ENCODE measurements around the gene FGF12. TPM values are rescaled to one million over a fixed set of nuclear protein-coding genes. Genes with fewer than 3 reads are reported as not detected.

FGF12 gene
- total and polyA plus RNA-seq, 2 experiments from 2014 or later: not detected

DNA sequence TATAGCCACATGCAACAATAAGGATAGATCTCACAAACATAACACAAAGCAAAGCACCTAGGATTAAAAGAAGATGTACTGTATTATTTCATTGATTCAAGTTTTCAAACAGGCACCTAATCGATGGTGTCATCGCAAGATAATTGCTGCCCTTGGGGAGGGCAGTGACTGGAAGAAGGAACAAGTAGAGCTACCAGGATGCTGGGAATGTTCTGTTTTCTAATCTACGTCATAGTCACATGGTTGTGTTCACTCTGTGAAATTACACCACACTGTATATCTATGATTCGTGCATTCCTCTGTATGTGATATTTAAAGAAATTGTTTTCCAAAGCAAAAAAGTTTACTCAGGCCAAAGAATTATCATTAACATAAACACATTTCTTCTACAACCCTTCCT lies 236.6 kb downstream of the FGF12 start:
- Histone ChIP-seq H3K36me3 (ENCODE audit: low read depth) (no peaks in the 10 kb centered on the region), H3K79me2 (ENCODE audit: insufficient read depth) (no peaks in the 10 kb centered on the region), H2AFZ (no peak overlapping the region), H3K9ac (no peak overlapping the region), H3K4me2 (ENCODE audit: unreplicated experiment) (no peak overlapping the region), H3K9me2 (ENCODE audit: insufficient read depth) (no peaks in the 10 kb centered on the region), H4K20me1 (ENCODE audit: insufficient read depth) (no peaks in the 10 kb centered on the region), H3K27ac (no peak overlapping the region), H3K27me3 (replicated peaks; ENCODE audit: insufficient read depth) (no peaks in the 10 kb centered on the region; the same call in 1 of the 2 replicates), H3K4me1 (ENCODE audit: insufficient read depth) (no peaks in the 10 kb centered on the region), H3K9me3 (ENCODE audit: low read depth) (no peaks in the 10 kb centered on the region), H3F3A (ENCODE audit: insufficient read depth) (no peaks in the 10 kb centered on the region), H3K4me3 (no peak overlapping the region)
- no peak for DNase-seq
- 52 to 62% methylated on average over 4 of the region's 4 CpGs for WGBS, 2 experiments (ENCODE audit: low coverage in 1 of 2, low lambda C conversion rate in 2 of 2, missing lambda C conversion rate in 2 of 2)
- in situ Hi-C loops (cut with MboI): no loop called here
- no peak for TF ChIP-seq EZH2phosphoT487 (IDR thresholded peaks at IDR 0.05; ENCODE audit: insufficient read depth, low read depth)
- TF ChIP-seq EZH2 (IDR thresholded peaks at IDR 0.05; ENCODE audit: insufficient read depth, poor library complexity, severe bottlenecking): no peak

DNA sequence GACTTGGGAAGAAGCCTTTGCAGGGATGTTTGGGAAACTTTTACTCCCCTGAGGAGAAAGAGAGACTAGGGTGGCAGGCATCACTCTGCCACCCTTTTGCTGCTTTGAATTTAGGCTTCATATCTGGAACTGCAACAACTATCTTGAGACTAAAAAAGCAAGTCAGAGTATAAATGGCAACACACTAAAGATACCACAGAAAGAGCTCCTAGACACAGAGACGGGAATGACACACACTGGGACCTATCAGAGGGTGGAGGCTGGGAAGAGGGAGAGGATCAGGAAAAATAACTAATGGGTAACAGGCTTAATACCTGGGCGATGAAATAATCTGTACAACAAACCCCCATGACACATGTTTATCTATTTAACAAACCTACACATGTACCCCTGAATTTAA lies 237.8 kb downstream of the FGF12 start:
- WGBS, 2 experiments (ENCODE audit: low coverage in 1 of 2, low lambda C conversion rate in 2 of 2, missing lambda C conversion rate in 2 of 2): 23 to 25% methylated on average over 2 of the region's 2 CpGs
- in situ Hi-C loops (cut with MboI): no loop called here
- no peaks in the 10 kb centered on the region for H3K4me1 ChIP-seq (ENCODE audit: insufficient read depth)

DNA sequence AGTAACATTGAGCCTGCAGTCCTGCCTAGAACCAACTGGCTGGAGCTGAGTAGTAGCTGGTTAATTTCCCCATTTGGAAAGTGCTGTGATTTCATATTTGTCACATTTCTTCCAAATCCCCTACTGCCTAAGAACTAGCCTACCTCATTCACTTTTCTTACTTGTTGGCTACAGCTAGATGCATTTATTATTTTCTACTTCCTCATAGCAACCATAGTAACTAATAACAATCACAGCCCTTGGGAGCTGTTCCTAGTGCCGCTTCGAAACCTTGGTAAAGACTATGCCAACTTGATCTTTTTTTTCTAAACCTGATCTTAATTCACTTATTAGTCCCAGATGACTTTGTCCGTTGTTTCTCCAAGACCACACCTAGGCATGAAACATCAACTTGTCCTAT lies 240.3 kb downstream of the FGF12 start:
- no peak for TF ChIP-seq EZH2 (IDR thresholded peaks at IDR 0.05; ENCODE audit: insufficient read depth, poor library complexity, severe bottlenecking)
- TF ChIP-seq EZH2phosphoT487 (IDR thresholded peaks at IDR 0.05; ENCODE audit: insufficient read depth, low read depth): no peak
- Histone ChIP-seq H2AFZ (no peak overlapping the region), H3K9ac (no peak overlapping the region), H3K27ac (no peak overlapping the region), H3K36me3 (ENCODE audit: low read depth) (no peaks in the 10 kb centered on the region), H3K27me3 (replicated peaks; ENCODE audit: insufficient read depth) (no peaks in the 10 kb centered on the region; the same call in 1 of the 2 replicates), H3F3A (ENCODE audit: insufficient read depth) (no peaks in the 10 kb centered on the region), H4K20me1 (ENCODE audit: insufficient read depth) (no peaks in the 10 kb centered on the region), H3K4me1 (ENCODE audit: insufficient read depth) (peaks cover 3% of the 10 kb centered on the region; the same call in 1 of the 2 replicates), H3K9me3 (ENCODE audit: low read depth) (no peaks in the 10 kb centered on the region), H3K79me2 (ENCODE audit: insufficient read depth) (no peaks in the 10 kb centered on the region), H3K4me3 (no peak overlapping the region), H3K4me2 (ENCODE audit: unreplicated experiment) (no peak overlapping the region), H3K9me2 (ENCODE audit: insufficient read depth) (no peaks in the 10 kb centered on the region)
- in situ Hi-C loops (cut with MboI): no loop called here
- 8% methylated on average over 3 of the region's 3 CpGs for WGBS, 2 experiments (ENCODE audit: low coverage in 1 of 2, low lambda C conversion rate in 2 of 2, missing lambda C conversion rate in 2 of 2)
- DNase-seq: no peak

More for the DNA sequence above, 237.8 kb downstream of the FGF12 start:
- H3K79me2 ChIP-seq (ENCODE audit: insufficient read depth): no peaks in the 10 kb centered on the region
- no peak overlapping the region for H3K9ac ChIP-seq
- H2AFZ ChIP-seq: no peak overlapping the region
- TF ChIP-seq EZH2phosphoT487 (IDR thresholded peaks at IDR 0.05; ENCODE audit: insufficient read depth, low read depth): no peak
- no peak overlapping the region for H3K27ac ChIP-seq
- no peak overlapping the region for H3K4me2 ChIP-seq (ENCODE audit: unreplicated experiment)
- no peaks in the 10 kb centered on the region; the same call in 1 of the 2 replicates for H3K27me3 ChIP-seq (replicated peaks; ENCODE audit: insufficient read depth)
- no peaks in the 10 kb centered on the region for H3K36me3 ChIP-seq (ENCODE audit: low read depth)
- no peaks in the 10 kb centered on the region for H4K20me1 ChIP-seq (ENCODE audit: insufficient read depth)
- no peak overlapping the region for H3K4me3 ChIP-seq
- no peaks in the 10 kb centered on the region for H3K9me3 ChIP-seq (ENCODE audit: low read depth)
- H3F3A ChIP-seq (ENCODE audit: insufficient read depth): no peaks in the 10 kb centered on the region
- no peaks in the 10 kb centered on the region for H3K9me2 ChIP-seq (ENCODE audit: insufficient read depth)
- DNase-seq: no peak

DNA sequence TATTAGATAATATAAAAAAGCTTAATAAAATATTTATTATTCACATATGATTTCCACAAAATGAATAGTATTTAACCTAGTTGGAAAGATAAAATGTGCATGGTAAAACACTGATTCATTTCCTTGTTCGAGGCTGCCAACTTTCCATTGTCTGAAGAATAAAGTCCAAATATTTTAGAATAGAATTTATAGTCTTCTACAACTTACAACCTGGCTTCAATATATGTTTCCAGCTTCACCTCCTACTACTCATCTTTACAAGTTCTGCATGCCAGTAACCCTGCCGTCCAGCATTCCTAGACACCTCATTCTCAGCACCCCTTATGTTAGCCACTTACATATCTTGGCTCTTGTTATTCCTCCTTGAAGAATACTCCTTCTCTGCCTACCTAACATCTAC lies 244.5 kb downstream of the FGF12 start:
- H3K4me3 ChIP-seq: 0 out of 2 replicates have a peak overlapping the region, but pooled peaks have one; percentile 7
- H3K9ac ChIP-seq: no peak overlapping the region
- WGBS, 2 experiments (ENCODE audit: low coverage in 1 of 2, low lambda C conversion rate in 2 of 2, missing lambda C conversion rate in 2 of 2): 32 to 42% methylated on average over 2 of the region's 2 CpGs
- peaks cover 10% of the 10 kb centered on the region; the same call in 1 of the 2 replicates for H3K4me1 ChIP-seq (ENCODE audit: insufficient read depth)
- peak; percentile 35 for DNase-seq
- no peaks in the 10 kb centered on the region; the same call in 1 of the 2 replicates for H3K27me3 ChIP-seq (replicated peaks; ENCODE audit: insufficient read depth)
- TF ChIP-seq EZH2 (IDR thresholded peaks at IDR 0.05; ENCODE audit: insufficient read depth, poor library complexity, severe bottlenecking) (no peak), EZH2phosphoT487 (IDR thresholded peaks at IDR 0.05; ENCODE audit: insufficient read depth, low read depth) (no peak)
- no peaks in the 10 kb centered on the region for H3K79me2 ChIP-seq (ENCODE audit: insufficient read depth)
- H4K20me1 ChIP-seq (ENCODE audit: insufficient read depth): no peaks in the 10 kb centered on the region
- peak overlapping the region; percentile 9 for H3K4me2 ChIP-seq (ENCODE audit: unreplicated experiment)
- in situ Hi-C loops (cut with MboI): no loop called here
- no peaks in the 10 kb centered on the region for H3K9me2 ChIP-seq (ENCODE audit: insufficient read depth)
- H3K27ac ChIP-seq: no peak overlapping the region
- H3K9me3 ChIP-seq (ENCODE audit: low read depth): no peaks in the 10 kb centered on the region
- H3F3A ChIP-seq (ENCODE audit: insufficient read depth): no peaks in the 10 kb centered on the region
- H2AFZ ChIP-seq: no peak overlapping the region
- H3K36me3 ChIP-seq (ENCODE audit: low read depth): no peaks in the 10 kb centered on the region

DNA sequence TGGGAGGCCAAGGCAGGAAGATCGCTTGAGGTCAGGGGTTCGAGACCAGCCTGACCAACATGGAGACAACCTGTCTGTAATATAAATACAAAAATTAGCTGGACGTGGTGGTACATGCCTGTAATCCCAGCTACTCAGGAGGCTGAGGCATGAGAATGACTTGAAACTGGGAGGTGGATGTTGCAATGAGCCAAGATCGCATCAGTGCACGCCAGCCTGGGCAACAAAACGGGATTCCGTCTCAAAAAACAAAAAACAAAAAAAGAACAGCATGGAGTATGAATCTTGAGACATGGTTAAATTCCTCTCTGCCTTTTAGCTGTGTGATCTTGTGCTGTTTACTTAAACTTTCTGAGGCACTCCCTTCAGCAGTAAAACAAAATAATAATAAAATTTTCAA lies 244.9 kb downstream of the FGF12 start:
- TF ChIP-seq EZH2 (IDR thresholded peaks at IDR 0.05; ENCODE audit: insufficient read depth, poor library complexity, severe bottlenecking) (no peak), EZH2phosphoT487 (IDR thresholded peaks at IDR 0.05; ENCODE audit: insufficient read depth, low read depth) (no peak)
- peaks cover 10% of the 10 kb centered on the region; the same call in 1 of the 2 replicates for H3K4me1 ChIP-seq (ENCODE audit: insufficient read depth)
- H3K27me3 ChIP-seq (replicated peaks; ENCODE audit: insufficient read depth): no peaks in the 10 kb centered on the region; the same call in 1 of the 2 replicates
- H4K20me1 ChIP-seq (ENCODE audit: insufficient read depth): no peaks in the 10 kb centered on the region
- no peaks in the 10 kb centered on the region for H3K9me2 ChIP-seq (ENCODE audit: insufficient read depth)
- H3K4me3 ChIP-seq: no peak overlapping the region
- no peak overlapping the region for H3K9ac ChIP-seq
- in situ Hi-C loops (cut with MboI): no loop called here
- WGBS, 2 experiments (ENCODE audit: low coverage in 1 of 2, low lambda C conversion rate in 2 of 2, missing lambda C conversion rate in 2 of 2): 30% methylated on average over 7 of the region's 7 CpGs
- no peaks in the 10 kb centered on the region for H3K36me3 ChIP-seq (ENCODE audit: low read depth)
- no peaks in the 10 kb centered on the region for H3K79me2 ChIP-seq (ENCODE audit: insufficient read depth)
- H3K9me3 ChIP-seq (ENCODE audit: low read depth): no peaks in the 10 kb centered on the region
- H3F3A ChIP-seq (ENCODE audit: insufficient read depth): no peaks in the 10 kb centered on the region
- DNase-seq: peak; percentile 8
- H2AFZ ChIP-seq: no peak overlapping the region
- no peak overlapping the region for H3K27ac ChIP-seq
- H3K4me2 ChIP-seq (ENCODE audit: unreplicated experiment): no peak overlapping the region
